Adrenal gland (tissue), 5 donors: Measurements from ENCODE around the gene DEGS2.

ENCODE experiments used
- POLR2A ChIP-seq, 2 donors: fragments of 450-650 bp; IDR thresholded peaks; one replicate each; pipeline ENCODE4 v1.6.1; 2017; ENCODE audit warnings: antibody characterized with exemption in 2 of 2, mild to moderate bottlenecking in 2 of 2, moderate library complexity in 1 of 2
- TF ChIP-seq, protein P1 (sequence below), 6 experiments: fragments of 450-650 bp in 4 of 6; fragments of 200-600 bp in 2 of 6; sonication (generic) in 1 of 6; IDR thresholded peaks; 1 replicate in 5 of 6; 2 replicates in 1 of 6; pipeline versions ENCODE4 v1.5.1 to v1.8.0; 2016 to 2021; ENCODE audit warnings: antibody characterized with exemption in 6 of 6, mild to moderate bottlenecking in 2 of 6, moderate library complexity in 1 of 6
- donor health status: DM: no; HTN: no; CAD: no.

DNA sequence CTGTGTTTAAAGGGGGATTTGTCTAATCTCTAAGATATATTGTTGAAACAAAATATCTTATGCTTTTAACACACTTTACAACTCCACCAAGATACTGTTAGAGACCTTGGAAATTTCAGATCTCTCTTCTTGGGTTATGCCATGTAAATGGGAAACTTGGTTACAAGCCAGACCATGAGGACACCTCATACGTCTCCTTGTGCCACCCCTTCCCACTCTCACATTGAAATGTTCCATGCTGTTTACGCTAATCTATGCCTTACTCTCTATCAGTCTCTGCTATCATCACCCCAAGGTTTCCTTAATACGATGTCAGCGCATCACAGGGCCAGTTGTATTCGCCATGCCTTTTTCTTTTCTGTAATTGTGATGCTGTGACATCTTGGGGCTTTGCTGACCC lies 13.4 kb upstream of the DEGS2 start:
- TF ChIP-seq, protein P1, sequence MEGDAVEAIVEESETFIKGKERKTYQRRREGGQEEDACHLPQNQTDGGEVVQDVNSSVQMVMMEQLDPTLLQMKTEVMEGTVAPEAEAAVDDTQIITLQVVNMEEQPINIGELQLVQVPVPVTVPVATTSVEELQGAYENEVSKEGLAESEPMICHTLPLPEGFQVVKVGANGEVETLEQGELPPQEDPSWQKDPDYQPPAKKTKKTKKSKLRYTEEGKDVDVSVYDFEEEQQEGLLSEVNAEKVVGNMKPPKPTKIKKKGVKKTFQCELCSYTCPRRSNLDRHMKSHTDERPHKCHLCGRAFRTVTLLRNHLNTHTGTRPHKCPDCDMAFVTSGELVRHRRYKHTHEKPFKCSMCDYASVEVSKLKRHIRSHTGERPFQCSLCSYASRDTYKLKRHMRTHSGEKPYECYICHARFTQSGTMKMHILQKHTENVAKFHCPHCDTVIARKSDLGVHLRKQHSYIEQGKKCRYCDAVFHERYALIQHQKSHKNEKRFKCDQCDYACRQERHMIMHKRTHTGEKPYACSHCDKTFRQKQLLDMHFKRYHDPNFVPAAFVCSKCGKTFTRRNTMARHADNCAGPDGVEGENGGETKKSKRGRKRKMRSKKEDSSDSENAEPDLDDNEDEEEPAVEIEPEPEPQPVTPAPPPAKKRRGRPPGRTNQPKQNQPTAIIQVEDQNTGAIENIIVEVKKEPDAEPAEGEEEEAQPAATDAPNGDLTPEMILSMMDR (IDR thresholded peaks at IDR 0.05), result no peak
- TF ChIP-seq POLR2A (IDR thresholded peaks at IDR 0.05), result no peak
